ENCODE measurements around the gene PSMD5.

GRCh38 chr9:120862452-120862851, 19.7 kb upstream of the PSMD5 start:
- TF ChIP-seq CTCF (conservative IDR thresholded peaks at IDR 0.05): no peak
- TF ChIP-seq ZFX (IDR thresholded peaks at IDR 0.05): no peak

Data from C4-2B (cell line).